CD14-positive monocyte (primary cell): ENCODE data around the gene IL34. TPM values are rescaled to one million over a fixed set of nuclear protein-coding genes. Genes with fewer than 3 reads are reported as not detected.

Source experiments
- DNase-seq, 3 donors: peaks; one replicate each; pipeline ENCODE4 v3.0.0-alpha.2; 2011 to 2022
- H2AFZ ChIP-seq: 2 replicates; pipeline ENCODE4 v1.6.0; 2012; ENCODE audit warnings: mild to moderate bottlenecking, low read depth, low read length, inconsistent platforms; ENCODE audit not compliant: insufficient read depth, poor library complexity, severe bottlenecking
- H3K27ac ChIP-seq, 2 donors: 1 replicate in 1 of 2; 2 replicates in 1 of 2; pipeline ENCODE4 v1.5.1; 2012 to 2013; ENCODE audit warnings: low read length in 2 of 2, control low read depth in 1 of 2, inconsistent platforms in 1 of 2, low read depth in 1 of 2, mild to moderate bottlenecking in 1 of 2
- H3K27me3 ChIP-seq, 2 donors: one replicate each; pipeline versions ENCODE4 v1.6.0 to v1.6.1; 2011 to 2013; ENCODE audit warnings: low read length in 2 of 2; ENCODE audit not compliant: control insufficient read depth in 2 of 2, insufficient read depth in 2 of 2
- H3K36me3 ChIP-seq, 2 donors: replicated peaks in 1 of 2; 1 replicate in 1 of 2; 2 replicates in 1 of 2; pipeline versions ENCODE4 v1.5.1 to v1.6.1; 2012 to 2013; ENCODE audit warnings: low read length in 2 of 2, control low read depth in 1 of 2, inconsistent platforms in 1 of 2, mild to moderate bottlenecking in 1 of 2; ENCODE audit not compliant: insufficient read depth in 2 of 2, control insufficient read depth in 1 of 2
- H3K4me1 ChIP-seq, 2 donors: 1 replicate in 1 of 2; 2 replicates in 1 of 2; pipeline versions ENCODE4 v1.5.1 to v1.6.1; 2012 to 2013; ENCODE audit warnings: low read length in 2 of 2, control low read depth in 1 of 2, inconsistent platforms in 1 of 2, mild to moderate bottlenecking in 1 of 2, moderate library complexity in 1 of 2; ENCODE audit not compliant: insufficient read depth in 2 of 2, control insufficient read depth in 1 of 2
- H3K4me2 ChIP-seq: replicated peaks from 2 replicates; pipeline ENCODE3; 2012; ENCODE audit warnings: low read length, moderate library complexity, mild to moderate bottlenecking; ENCODE audit not compliant: poor library complexity, severe bottlenecking; ENCODE audit errors: extremely low read depth
- H3K4me3 ChIP-seq, 3 experiments: fragments of 200-600 bp in 1 of 3; sonication (generic) in 1 of 3; replicated peaks in 1 of 3; 1 replicate in 2 of 3; 2 replicates in 1 of 3; pipeline ENCODE4 v1.5.1; 2011 to 2013; ENCODE audit warnings: low read length in 3 of 3, mild to moderate bottlenecking in 3 of 3, control low read depth in 2 of 3, low read depth in 2 of 3, inconsistent platforms in 1 of 3, moderate library complexity in 1 of 3
- H3K79me2 ChIP-seq: 2 replicates; pipeline ENCODE4 v1.6.0; 2012; ENCODE audit warnings: mild to moderate bottlenecking, control low read depth, inconsistent platforms, low read length, moderate library complexity; ENCODE audit not compliant: insufficient read depth
- H3K9ac ChIP-seq: 2 replicates; pipeline ENCODE4 v1.6.0; 2017; ENCODE audit warnings: low read length, mild to moderate bottlenecking; ENCODE audit not compliant: insufficient read depth, poor library complexity, severe bottlenecking
- H3K9me3 ChIP-seq, 2 donors: replicated peaks in 1 of 2; 1 replicate in 1 of 2; 2 replicates in 1 of 2; pipeline versions ENCODE4 v1.5.1 to v1.6.1; 2012 to 2013; ENCODE audit warnings: low read length in 2 of 2, control low read depth in 1 of 2; ENCODE audit not compliant: control insufficient read depth in 1 of 2, insufficient read depth in 1 of 2
- H4K20me1 ChIP-seq: 2 replicates; pipeline ENCODE4 v1.6.0; 2012; ENCODE audit warnings: mild to moderate bottlenecking, low read length, control low read depth, moderate library complexity; ENCODE audit not compliant: insufficient read depth
- H3K27ac Mint-ChIP-seq, 7 donors: one replicate each; pipeline ENCODE4 v1.8.0; 2020; ENCODE audit warnings: mild to moderate bottlenecking in 7 of 7, mixed read lengths in 7 of 7, moderate library complexity in 6 of 7, inconsistent platforms in 2 of 7
- H3K27me3 Mint-ChIP-seq, 3 donors: one replicate each; pipeline ENCODE4 v1.8.0; 2021 to 2022; ENCODE audit warnings: low read depth in 3 of 3, mild to moderate bottlenecking in 3 of 3, mixed read lengths in 3 of 3, moderate library complexity in 3 of 3, inconsistent platforms in 1 of 3
- H3K36me3 Mint-ChIP-seq, 2 donors: one replicate each; pipeline ENCODE4 v1.8.0; 2020; ENCODE audit warnings: mixed read lengths in 2 of 2, inconsistent platforms in 1 of 2, mild to moderate bottlenecking in 1 of 2
- H3K4me1 Mint-ChIP-seq: one replicate; pipeline ENCODE4 v1.8.0; 2020; ENCODE audit warnings: mild to moderate bottlenecking, mixed read lengths
- H3K4me3 Mint-ChIP-seq, 2 donors: one replicate each; pipeline ENCODE4 v1.8.0; 2020; ENCODE audit warnings: mild to moderate bottlenecking in 2 of 2, mixed read lengths in 2 of 2, moderate library complexity in 1 of 2
- H3K9me3 Mint-ChIP-seq, 7 donors: one replicate each; pipeline ENCODE4 v1.8.0; 2020 to 2022; ENCODE audit warnings: mixed read lengths in 7 of 7, mild to moderate bottlenecking in 6 of 7, moderate library complexity in 6 of 7, inconsistent platforms in 2 of 7
- WGBS: methylation state at CpG from one replicate; pipeline ENCODE4 v1.1.5; 2013; ENCODE audit warnings: missing lambda C conversion rate; ENCODE audit not compliant: insufficient coverage; 5-methylcytosine and 5-hydroxymethylcytosine counted together
- intact Hi-C, 2 donors: fragments of 100-400 bp; cut with micrococcal nuclease; formaldehyde crosslinking; loops; one replicate each; pipeline versions ENCODE4 v1.15.0 to v1.15.1; 2023
- polyA plus RNA-seq, 3 donors: library from polyadenylated mRNA; depleted of rRNA in 1 of 3; unstranded in 2 of 3; stranded (reverse) in 1 of 3; fragments of 300-500 nt in 2 of 3; fragments of >200 nt in 1 of 3; fragmentation: Illumina TruSeq in 2 of 3; gene quantifications; 1 replicate in 2 of 3; 2 replicates in 1 of 3; pipeline ENCODE4 v1.2.3, GENCODE V29; 2012 to 2021
- TF ChIP-seq, protein P1 (sequence below): fragments of 200-600 bp; IDR thresholded peaks from one replicate; pipeline ENCODE4 v1.8.0; 2022; ENCODE audit warnings: antibody characterized with exemption, mild to moderate bottlenecking

Gene IL34
- polyA plus RNA-seq, 3 donors: not detected

DNA sequence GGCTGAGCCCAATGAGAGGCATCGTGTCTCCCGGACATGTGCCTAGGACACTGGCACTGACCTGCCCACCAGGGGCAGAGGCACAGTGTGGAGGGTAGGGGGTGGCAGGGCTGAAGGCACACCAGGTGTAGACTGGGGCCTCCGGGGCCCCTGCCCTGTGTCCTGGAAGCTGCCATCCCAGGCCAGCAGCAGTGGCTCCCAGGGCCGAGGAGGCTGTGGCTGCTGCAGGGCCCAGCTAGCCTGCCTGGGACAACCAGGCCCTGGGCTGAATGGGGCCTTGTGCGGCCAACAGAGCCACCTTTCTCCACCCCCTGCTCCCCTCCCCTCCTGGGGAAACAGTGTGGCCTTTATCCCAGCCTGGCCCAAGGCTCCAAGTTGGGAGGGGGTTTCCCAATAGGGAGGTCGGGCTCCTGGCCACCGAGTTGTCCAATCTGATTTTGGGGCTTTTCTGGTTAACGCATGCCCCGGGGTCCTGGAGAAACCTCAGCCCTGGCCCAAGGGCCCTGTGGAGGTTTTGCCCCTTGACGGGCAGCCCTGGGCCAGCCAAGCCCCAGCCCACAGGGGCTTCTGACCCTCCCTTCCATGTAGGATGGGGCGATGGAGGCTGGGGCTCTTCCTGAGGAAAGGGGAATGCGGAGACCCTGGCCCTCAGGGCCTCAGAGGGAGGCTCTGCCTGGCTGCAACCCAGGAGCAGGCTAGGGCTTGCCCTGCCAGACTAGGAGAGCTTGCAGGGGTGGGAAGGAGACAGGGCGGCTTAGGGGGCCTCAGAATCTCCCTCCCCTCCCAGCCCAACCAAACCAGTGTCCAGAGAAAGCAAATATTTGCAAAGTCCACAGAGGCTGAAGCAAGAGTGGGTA is 35.3 kb downstream of the IL34 start:
- no peak for DNase-seq
- Mint-ChIP-seq H3K9me3 (peaks cover 0 to 3% (median 1%) of the 10 kb centered on the region in 7 donors), H3K4me3 (no peak overlapping the region), H3K36me3 (peaks cover 2 to 4% of the 10 kb centered on the region in 2 donors), H3K27ac (no peak overlapping the region), H3K27me3 (peaks cover 13 to 27% (median 18%) of the 10 kb centered on the region in 3 donors), H3K4me1 (peaks cover 8% of the 10 kb centered on the region)
- H3K4me2 ChIP-seq: no peak overlapping the region
- no peaks in the 10 kb centered on the region for H3K36me3 ChIP-seq
- peaks cover 4% of the 10 kb centered on the region for H4K20me1 ChIP-seq
- peaks cover 4 to 15% of the 10 kb centered on the region in 2 donors for H3K27me3 ChIP-seq
- 90% methylated on average over 6 of the region's 13 CpGs for WGBS
- intact Hi-C loops: no loop called here
- TF ChIP-seq, protein P1, sequence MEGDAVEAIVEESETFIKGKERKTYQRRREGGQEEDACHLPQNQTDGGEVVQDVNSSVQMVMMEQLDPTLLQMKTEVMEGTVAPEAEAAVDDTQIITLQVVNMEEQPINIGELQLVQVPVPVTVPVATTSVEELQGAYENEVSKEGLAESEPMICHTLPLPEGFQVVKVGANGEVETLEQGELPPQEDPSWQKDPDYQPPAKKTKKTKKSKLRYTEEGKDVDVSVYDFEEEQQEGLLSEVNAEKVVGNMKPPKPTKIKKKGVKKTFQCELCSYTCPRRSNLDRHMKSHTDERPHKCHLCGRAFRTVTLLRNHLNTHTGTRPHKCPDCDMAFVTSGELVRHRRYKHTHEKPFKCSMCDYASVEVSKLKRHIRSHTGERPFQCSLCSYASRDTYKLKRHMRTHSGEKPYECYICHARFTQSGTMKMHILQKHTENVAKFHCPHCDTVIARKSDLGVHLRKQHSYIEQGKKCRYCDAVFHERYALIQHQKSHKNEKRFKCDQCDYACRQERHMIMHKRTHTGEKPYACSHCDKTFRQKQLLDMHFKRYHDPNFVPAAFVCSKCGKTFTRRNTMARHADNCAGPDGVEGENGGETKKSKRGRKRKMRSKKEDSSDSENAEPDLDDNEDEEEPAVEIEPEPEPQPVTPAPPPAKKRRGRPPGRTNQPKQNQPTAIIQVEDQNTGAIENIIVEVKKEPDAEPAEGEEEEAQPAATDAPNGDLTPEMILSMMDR: no peak
- no peak overlapping the region for H3K27ac ChIP-seq
- H3K4me3 ChIP-seq: no peak overlapping the region
- H3K4me1 ChIP-seq: peaks cover 4 to 10% of the 10 kb centered on the region in 2 donors
- H3K9me3 ChIP-seq: no peaks in the 10 kb centered on the region
- no peaks in the 10 kb centered on the region for H3K79me2 ChIP-seq
- no peak overlapping the region for H2AFZ ChIP-seq
- H3K9ac ChIP-seq: no peak overlapping the region

- no peak overlapping the region for H2AFZ ChIP-seq
- Mint-ChIP-seq H3K9me3 (peaks cover 0 to 3% (median 1%) of the 10 kb centered on the region in 7 donors), H3K27me3 (peaks cover 15 to 35% (median 19%) of the 10 kb centered on the region in 3 donors), H3K4me1 (peaks cover 8% of the 10 kb centered on the region), H3K4me3 (no peak overlapping the region), H3K27ac (no peak overlapping the region), H3K36me3 (peaks cover 5 to 10% of the 10 kb centered on the region in 2 donors)
- DNase-seq: no peak
- H3K36me3 ChIP-seq: peaks cover 0 to 1% of the 10 kb centered on the region in 2 donors
- H3K4me2 ChIP-seq: no peak overlapping the region
- H3K9ac ChIP-seq: no peak overlapping the region
- peaks cover 4 to 10% of the 10 kb centered on the region in 2 donors for H3K4me1 ChIP-seq
- no peak overlapping the region for H3K4me3 ChIP-seq
- no peaks in the 10 kb centered on the region for H3K9me3 ChIP-seq
- H4K20me1 ChIP-seq: peaks cover 10% of the 10 kb centered on the region
- 90% methylated on average over 8 of the region's 14 CpGs for WGBS
- H3K27ac ChIP-seq: no peak overlapping the region
- TF ChIP-seq, protein P1: no peak
- no peaks in the 10 kb centered on the region for H3K79me2 ChIP-seq
- peaks cover 4 to 21% of the 10 kb centered on the region in 2 donors for H3K27me3 ChIP-seq
- intact Hi-C loops: no loop called here
These were observed 36.1 kb downstream of the IL34 start for GRCh38 chr16:70682239-70683145.
